Activated naive CD4-positive, alpha-beta T cell treated with anti-CD3 and anti-CD28 coated beads, Interleukin-2, amount 10 ng/mL, durations not matched to agents 7 days and 5 days (primary cell): ENCODE measurements around the gene ADAMTSL5.
A peak's percentile ranks its signal among the peaks of the same experiment; 100 is the strongest.
"Not testable (repeated sequence)": the region's sequence is repeated elsewhere in the genome, so short reads cannot be mapped to it uniquely, and the experiment has no call there.

ENCODE experiments used
- CTCF ChIA-PET: fragments of 350-600 bp; sonication (Branson Sonifier 250); formaldehyde crosslinking; loops from one replicate; lab custom pipeline; 2021; ENCODE audit warnings: antibody characterized with exemption; lab: Charles Lee
- DNase-seq: peaks from one replicate; pipeline ENCODE4 v3.0.0-alpha.2; 2020
- H3K27ac Mint-ChIP-seq: one replicate; pipeline ENCODE4 v1.8.0; 2021; ENCODE audit warnings: mild to moderate bottlenecking, moderate library complexity, mixed read lengths
- H3K27me3 Mint-ChIP-seq: one replicate; pipeline ENCODE4 v1.8.0; 2021; ENCODE audit warnings: mild to moderate bottlenecking, mixed read lengths
- H3K36me3 Mint-ChIP-seq: one replicate; pipeline ENCODE4 v1.8.0; 2021; ENCODE audit warnings: mixed read lengths
- H3K4me1 Mint-ChIP-seq: one replicate; pipeline ENCODE4 v1.8.0; 2021; ENCODE audit warnings: mixed read lengths
- H3K4me3 Mint-ChIP-seq: one replicate; pipeline ENCODE4 v1.8.0; 2021; ENCODE audit warnings: mild to moderate bottlenecking, moderate library complexity, mixed read lengths
- H3K9me3 Mint-ChIP-seq: one replicate; pipeline ENCODE4 v1.8.0; 2021; ENCODE audit warnings: mixed read lengths

The ADAMTSL5 gene

GRCh38 chr19:1512671-1513498 lies at the start of gene ADAMTSL5:
Gene ADAMTSL5, minus strand, starts transcription at chr19:1513019. Its CDS starts 2,076 bp downstream, at chr19:1510943.
- H3K27me3 Mint-ChIP-seq = peaks cover 81% of the 10 kb centered on the region
- H3K27ac Mint-ChIP-seq = peak within 1 kb of the TSS; percentile 42
- CTCF ChIA-PET = no interaction called here
- H3K36me3 Mint-ChIP-seq = peaks cover under 1% of the 10 kb centered on the region
- H3K9me3 Mint-ChIP-seq = no peaks in the 10 kb centered on the region
- DNase-seq = peak; percentile 77
- peak within 1 kb of the TSS; percentile 69 for H3K4me3 Mint-ChIP-seq
- peaks cover 9% of the 10 kb centered on the region for H3K4me1 Mint-ChIP-seq

GRCh38 chr19:1561236-1561842 lies 48.5 kb upstream of the ADAMTSL5 start:
- H3K27ac Mint-ChIP-seq = no peak overlapping the region
- no peaks in the 10 kb centered on the region for H3K9me3 Mint-ChIP-seq
- peaks cover 30% of the 10 kb centered on the region for H3K27me3 Mint-ChIP-seq
- CTCF ChIA-PET = interaction anchor here (0.6 to 0.7 kb wide), 2 partner anchors 29 to 90 kb away, joined by 3 read pairs; no protein-coding TSS in a partner anchor
- no peaks in the 10 kb centered on the region for H3K4me1 Mint-ChIP-seq
- DNase-seq = no peak
- H3K4me3 Mint-ChIP-seq = no peak overlapping the region
- no peaks in the 10 kb centered on the region for H3K36me3 Mint-ChIP-seq

GRCh38 chr19:1560286-1560882 lies 47.6 kb upstream of the ADAMTSL5 start:
- no peaks in the 10 kb centered on the region for H3K4me1 Mint-ChIP-seq
- peaks cover 20% of the 10 kb centered on the region for H3K27me3 Mint-ChIP-seq
- CTCF ChIA-PET = no interaction called here
- DNase-seq = no peak
- no peaks in the 10 kb centered on the region for H3K9me3 Mint-ChIP-seq
- no peak overlapping the region for H3K27ac Mint-ChIP-seq
- H3K36me3 Mint-ChIP-seq = no peaks in the 10 kb centered on the region
- H3K4me3 Mint-ChIP-seq = no peak overlapping the region

GRCh38 chr19:1558552-1558951 lies 45.7 kb upstream of the ADAMTSL5 start:
- Mint-ChIP-seq H3K4me1 (no peaks in the 10 kb centered on the region), H3K27ac (no peak overlapping the region), H3K4me3 (no peak overlapping the region), H3K27me3 (peaks cover 7% of the 10 kb centered on the region), H3K36me3 (no peaks in the 10 kb centered on the region), H3K9me3 (no peaks in the 10 kb centered on the region)
- CTCF ChIA-PET = no interaction called here
- DNase-seq = no peak

- H3K27me3 Mint-ChIP-seq = peaks cover 9% of the 10 kb centered on the region
- no peak for DNase-seq
- no peaks in the 10 kb centered on the region for H3K36me3 Mint-ChIP-seq
- no peaks in the 10 kb centered on the region for H3K4me1 Mint-ChIP-seq
- no peak overlapping the region for H3K27ac Mint-ChIP-seq
- CTCF ChIA-PET = no interaction called here
- H3K9me3 Mint-ChIP-seq = no peaks in the 10 kb centered on the region
- H3K4me3 Mint-ChIP-seq = no peak overlapping the region
Measured at GRCh38 chr19:1556390-1557070, 43.7 kb upstream of the ADAMTSL5 start.

GRCh38 chr19:1555487-1556389 lies 42.9 kb upstream of the ADAMTSL5 start:
- DNase-seq = no peak
- Mint-ChIP-seq H3K27ac (no peak overlapping the region), H3K4me3 (no peak overlapping the region), H3K27me3 (peaks cover 11% of the 10 kb centered on the region), H3K4me1 (no peaks in the 10 kb centered on the region), H3K36me3 (no peaks in the 10 kb centered on the region), H3K9me3 (no peaks in the 10 kb centered on the region)
- CTCF ChIA-PET = no interaction called here

- Mint-ChIP-seq H3K4me1 (no peaks in the 10 kb centered on the region), H3K36me3 (no peaks in the 10 kb centered on the region), H3K27ac (no peak overlapping the region), H3K9me3 (no peaks in the 10 kb centered on the region), H3K27me3 (peaks cover 11% of the 10 kb centered on the region), H3K4me3 (no peak overlapping the region)
- no peak for DNase-seq
- CTCF ChIA-PET = no interaction called here
Measured at GRCh38 chr19:1554968-1555367, 42.1 kb upstream of the ADAMTSL5 start.

GRCh38 chr19:1553415-1553814 lies 40.6 kb upstream of the ADAMTSL5 start:
- peaks cover 15% of the 10 kb centered on the region for H3K27me3 Mint-ChIP-seq
- DNase-seq = no peak
- H3K36me3 Mint-ChIP-seq = no peaks in the 10 kb centered on the region
- no peaks in the 10 kb centered on the region for H3K4me1 Mint-ChIP-seq
- CTCF ChIA-PET = interaction anchor here (1.3 kb wide), 1 partner anchor 119 kb away, joined by 3 read pairs; no protein-coding TSS in a partner anchor
- no peaks in the 10 kb centered on the region for H3K9me3 Mint-ChIP-seq
- no peak overlapping the region for H3K4me3 Mint-ChIP-seq
- H3K27ac Mint-ChIP-seq = no peak overlapping the region

- H3K27me3 Mint-ChIP-seq = peaks cover 25% of the 10 kb centered on the region
- CTCF ChIA-PET = no interaction called here
- no peaks in the 10 kb centered on the region for H3K4me1 Mint-ChIP-seq
- no peak overlapping the region for H3K4me3 Mint-ChIP-seq
- H3K9me3 Mint-ChIP-seq = no peaks in the 10 kb centered on the region
- DNase-seq = no peak
- H3K36me3 Mint-ChIP-seq = no peaks in the 10 kb centered on the region
- H3K27ac Mint-ChIP-seq = no peak overlapping the region
Measured at GRCh38 chr19:1551068-1552040, 38.5 kb upstream of the ADAMTSL5 start.

- CTCF ChIA-PET = no interaction called here
- H3K4me3 Mint-ChIP-seq = no peak overlapping the region
- no peak overlapping the region for H3K27ac Mint-ChIP-seq
- no peak for DNase-seq
- no peaks in the 10 kb centered on the region for H3K9me3 Mint-ChIP-seq
- no peaks in the 10 kb centered on the region for H3K36me3 Mint-ChIP-seq
- peaks cover 44% of the 10 kb centered on the region for H3K27me3 Mint-ChIP-seq
- H3K4me1 Mint-ChIP-seq = peaks cover 4% of the 10 kb centered on the region
Measured at GRCh38 chr19:1549332-1549945, 36.6 kb upstream of the ADAMTSL5 start.

GRCh38 chr19:1540365-1540925 lies 27.6 kb upstream of the ADAMTSL5 start:
- Mint-ChIP-seq H3K27ac (no peak overlapping the region), H3K36me3 (no peaks in the 10 kb centered on the region), H3K4me1 (no peaks in the 10 kb centered on the region), H3K9me3 (no peaks in the 10 kb centered on the region), H3K27me3 (peaks cover 58% of the 10 kb centered on the region), H3K4me3 (no peak overlapping the region)
- CTCF ChIA-PET = no interaction called here
- no peak for DNase-seq

GRCh38 chr19:1539749-1540148 lies 26.9 kb upstream of the ADAMTSL5 start:
- H3K4me1 Mint-ChIP-seq, H3K36me3 Mint-ChIP-seq, DNase-seq, H3K4me3 Mint-ChIP-seq, H3K27ac Mint-ChIP-seq, CTCF ChIA-PET, H3K9me3 Mint-ChIP-seq: not testable (repeated sequence)
- peaks cover 51% of the 10 kb centered on the region for H3K27me3 Mint-ChIP-seq
